IPS DF 4.7 (cell line): ENCODE data around the gene DOK1.

Experiments used
- DNase-seq: peaks from one replicate; pipeline ENCODE4 v3.0.0-alpha.2; 2013; ENCODE audit warnings: low spot score; ENCODE audit errors: extremely low read depth

The DOK1 gene

GRCh38 chr2:74525717-74526648 lies 28.5 kb upstream of the DOK1 start, which contains the start of gene DQX1:
Gene DQX1, minus strand, starts transcription at chr2:74526231. Its CDS starts 502 bp downstream, at chr2:74525729.
- no peak for DNase-seq

- DNase-seq, result no peak
Observed at GRCh38 chr2:74526649-74527230, 27.8 kb upstream of the DOK1 start.

- no peak for DNase-seq
Observed at GRCh38 chr2:74527741-74528140, 26.8 kb upstream of the DOK1 start.

DNA sequence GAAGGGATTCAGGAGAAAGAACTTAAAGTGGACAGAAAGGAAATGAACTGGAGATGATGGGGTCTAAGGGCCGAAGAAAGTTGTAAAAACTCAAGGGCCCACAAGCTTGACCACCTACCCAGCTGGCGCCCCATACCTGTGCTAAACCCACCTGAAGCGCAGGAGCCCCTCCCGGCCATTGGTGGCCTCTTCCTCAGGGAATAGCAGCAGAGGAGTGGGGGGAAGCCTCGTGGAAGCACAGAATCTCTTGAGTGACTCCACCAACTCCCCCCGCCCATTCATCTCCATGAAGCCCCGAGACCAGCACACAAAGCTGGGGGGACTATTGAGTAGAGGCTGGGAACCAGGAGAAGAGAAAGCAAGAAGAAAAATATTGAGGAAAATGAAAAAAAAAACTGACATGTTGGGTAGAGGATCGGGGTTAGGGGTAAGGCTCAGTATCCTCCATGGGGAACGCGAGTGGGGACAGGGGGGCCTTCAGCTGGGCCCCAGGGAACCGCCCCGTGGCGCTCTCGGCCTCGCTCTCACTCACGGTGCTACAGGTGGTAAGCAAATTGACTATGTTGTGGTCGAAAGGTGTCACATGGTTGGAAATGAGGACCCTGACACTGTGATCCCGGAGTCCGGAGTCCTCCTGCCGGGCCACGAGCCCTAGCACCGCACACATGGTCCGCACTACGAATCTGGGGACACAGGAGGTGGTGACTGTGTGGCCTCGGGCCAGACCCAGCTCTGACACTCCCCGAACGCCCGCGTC lies 25.7 kb upstream of the DOK1 start:
- DNase-seq, result no peak

DNA sequence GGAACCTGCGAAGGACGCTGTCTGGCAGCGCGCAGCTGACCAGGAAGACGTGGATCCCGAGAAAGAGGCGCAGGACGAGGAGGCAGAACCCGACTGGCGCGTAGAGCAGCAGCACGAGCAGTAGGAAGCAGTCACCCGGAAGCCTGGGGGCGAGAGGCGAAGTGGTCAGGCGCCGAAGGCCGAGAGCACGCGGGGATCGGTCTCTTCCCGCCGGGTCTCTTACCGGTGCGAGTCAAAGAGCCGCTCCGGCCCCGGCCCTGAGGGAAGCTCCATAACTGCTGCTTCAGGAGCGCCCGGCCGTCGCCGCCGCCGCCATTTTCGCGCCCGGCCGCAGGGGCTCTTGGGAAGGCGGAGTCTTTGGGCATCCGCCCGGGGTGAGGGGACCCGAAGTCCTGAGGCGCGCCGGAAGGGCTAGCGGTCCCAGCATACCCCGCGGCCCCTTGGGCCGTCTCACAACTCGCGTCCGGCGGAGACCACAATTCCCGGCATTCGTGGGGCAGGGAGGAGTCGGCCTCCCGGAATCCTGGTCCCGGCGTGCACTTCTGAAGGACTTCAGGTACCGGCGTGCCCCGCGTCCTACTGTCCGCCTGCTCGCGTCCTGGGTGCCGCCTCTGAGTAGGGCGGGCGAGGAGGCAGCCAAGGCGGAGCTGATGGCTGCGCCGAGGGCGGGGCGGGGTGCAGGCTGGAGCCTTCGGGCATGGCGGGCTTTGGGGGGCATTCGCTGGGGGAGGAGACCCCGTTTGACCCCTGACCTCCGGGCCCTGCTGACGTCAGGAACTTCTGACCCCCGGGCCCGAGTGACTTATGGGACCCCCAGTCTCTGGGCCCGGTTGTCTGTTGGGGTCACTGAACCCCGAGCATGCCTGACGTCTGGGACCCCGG lies 24.9 kb upstream of the DOK1 start, which contains the start of the genes AUP1 and HTRA2:
Gene AUP1 (minus strand): TSS at position 350 of the 882 bp plus-strand sequence. CDS start 77 bp downstream, at position 273.
Gene HTRA2 (plus strand): TSS at position 577 of the 882 bp plus-strand sequence. CDS start 74 bp downstream, at position 651.
- peak; percentile 91 for DNase-seq

GRCh38 chr2:74530239-74531187 lies 24.0 kb upstream of the DOK1 start:
- no peak for DNase-seq

DNA sequence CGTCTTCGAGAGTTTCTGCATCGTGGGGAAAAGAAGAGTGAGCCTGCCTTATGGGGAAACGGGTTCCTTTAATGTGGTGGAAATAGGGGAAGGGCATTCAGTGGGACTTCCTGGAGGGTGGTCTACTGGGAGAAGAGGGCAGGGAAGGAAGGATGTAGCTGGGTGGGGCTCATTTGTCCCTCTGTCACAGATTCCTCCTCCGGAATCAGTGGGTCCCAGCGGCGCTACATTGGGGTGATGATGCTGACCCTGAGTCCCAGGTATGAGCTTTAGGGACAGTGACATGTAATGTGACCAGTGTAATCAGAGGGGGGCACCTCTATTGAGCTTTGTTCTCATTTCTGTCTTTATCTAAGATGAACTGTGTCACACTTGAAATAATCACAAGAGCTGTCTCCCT lies 22.9 kb upstream of the DOK1 start:
- DNase-seq, result no peak

- DNase-seq, result no peak
Observed at GRCh38 chr2:74532222-74532621, 22.3 kb upstream of the DOK1 start.

DNA sequence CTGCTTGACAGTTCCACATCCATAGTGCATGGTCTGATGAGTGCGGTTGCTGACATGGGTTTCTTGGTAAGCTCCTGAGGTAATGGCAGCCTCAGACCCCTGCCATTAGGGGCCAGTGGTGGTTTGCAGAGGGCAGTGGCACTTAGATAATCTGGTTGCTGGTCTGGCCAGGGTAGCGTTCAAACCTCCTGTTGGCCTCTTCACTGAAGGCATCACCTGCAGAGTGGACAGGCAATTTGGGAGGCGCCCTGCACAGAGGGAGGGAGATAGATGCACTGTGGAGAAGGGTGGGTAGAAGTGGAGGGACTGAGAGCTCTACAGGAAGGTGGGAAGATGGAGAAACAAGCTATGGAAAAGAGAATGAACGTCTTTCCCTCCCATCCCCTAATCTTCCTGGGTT lies 21.1 kb upstream of the DOK1 start:
- no peak for DNase-seq

DNA sequence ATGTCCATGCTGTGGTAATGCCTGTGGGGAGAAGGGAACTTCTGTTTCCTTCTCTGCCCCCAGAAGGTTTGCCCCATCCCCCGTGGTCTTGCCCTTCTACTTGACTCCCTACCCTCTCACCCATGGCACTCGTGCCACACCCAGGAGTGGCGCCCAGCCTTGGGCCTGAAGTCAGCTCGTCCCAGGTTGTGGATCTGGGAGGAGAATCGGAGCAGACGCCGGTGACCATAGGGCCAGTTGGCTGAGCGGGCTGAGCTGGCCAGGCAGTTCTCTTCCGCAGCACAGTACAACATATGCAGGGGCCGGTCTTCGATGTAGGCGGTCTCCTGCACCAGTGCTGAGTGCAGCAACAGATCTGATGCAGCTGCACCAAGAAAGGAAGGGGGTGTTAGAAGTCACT lies 20.1 kb upstream of the DOK1 start:
- DNase-seq, result no peak

GRCh38 chr2:74535440-74535965 lies 19.0 kb upstream of the DOK1 start:
- DNase-seq, result no peak

- DNase-seq, result no peak
Observed at GRCh38 chr2:74536166-74536950, 18.2 kb upstream of the DOK1 start.

DNA sequence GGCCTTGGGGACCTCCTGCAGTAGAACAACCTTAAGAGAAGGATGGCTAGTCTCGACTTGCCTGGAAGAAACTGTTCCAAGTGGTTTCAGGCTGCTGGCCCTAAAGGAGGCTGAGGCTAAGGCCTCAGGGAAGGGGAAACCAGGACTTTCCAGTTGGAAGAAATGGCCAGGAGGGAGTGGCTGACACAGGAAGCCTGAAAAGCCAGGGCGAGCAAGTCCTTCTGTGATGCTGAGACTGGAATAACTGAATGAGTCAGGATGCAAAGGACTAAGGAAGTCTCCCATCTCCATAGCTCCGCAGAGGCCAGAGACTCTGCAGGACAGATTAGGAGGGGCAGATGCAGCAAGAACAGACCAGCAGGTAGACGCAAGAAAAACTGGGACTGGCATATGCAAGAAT lies 17.4 kb upstream of the DOK1 start:
- no peak for DNase-seq

DNA sequence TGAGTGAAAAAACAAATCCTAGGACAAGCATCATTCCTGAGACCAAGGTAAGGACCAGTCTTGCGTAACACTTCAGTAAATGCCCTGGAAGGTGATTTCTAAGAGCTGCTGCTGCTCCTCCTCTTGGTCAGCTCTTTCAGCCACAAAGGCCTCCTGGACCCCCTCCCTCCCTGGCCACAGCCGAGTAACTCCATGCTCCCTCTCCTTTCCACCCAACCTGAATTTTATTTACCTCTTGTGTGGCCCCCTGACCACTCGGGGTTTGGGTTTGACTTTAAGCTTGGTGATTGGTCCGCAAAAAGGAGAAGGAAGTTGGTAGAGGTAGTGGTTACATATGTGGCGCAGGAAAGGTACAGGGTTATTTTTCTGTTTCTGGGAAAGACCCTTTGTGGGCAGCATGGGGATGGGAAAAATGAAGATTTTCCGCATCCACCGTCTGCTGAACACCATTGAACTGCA lies 15.6 kb upstream of the DOK1 start:
- no peak for DNase-seq

GRCh38 chr2:74540291-74540690 lies 14.2 kb upstream of the DOK1 start:
- no peak for DNase-seq

GRCh38 chr2:74542978-74543377 lies 11.5 kb upstream of the DOK1 start:
- DNase-seq, result no peak

- no peak for DNase-seq
Observed at GRCh38 chr2:74544634-74545033, 9.9 kb upstream of the DOK1 start.

DNA sequence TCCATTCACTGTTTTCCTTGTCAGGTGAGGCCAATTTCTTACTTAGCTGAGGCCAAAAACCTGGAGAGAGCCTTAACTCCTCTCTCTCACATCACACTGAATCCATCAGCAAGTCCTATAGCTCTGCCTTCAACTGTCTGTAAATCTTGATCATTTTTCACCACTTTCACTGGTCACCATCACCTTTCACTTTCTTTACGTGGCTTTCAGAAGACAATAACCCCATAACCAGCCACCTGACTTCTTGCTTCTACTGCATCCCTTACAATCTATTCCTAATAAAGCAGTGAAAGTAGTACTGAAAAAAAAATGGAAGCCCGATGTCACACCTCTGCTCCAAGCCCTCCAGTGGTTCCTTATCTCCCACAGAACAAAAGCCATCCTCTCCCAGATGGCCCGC lies 8.5 kb upstream of the DOK1 start:
- DNase-seq, result no peak
